ENCODE data around the gene CMIP.
"Not testable (repeated sequence)": the region's sequence is repeated elsewhere in the genome, so short reads cannot be mapped to it uniquely, and the experiment has no call there.

Gene CMIP

GRCh38 chr16:81734632-81735434, 290.2 kb downstream of the CMIP start:
- no peak for DNase-seq

- peak; percentile 90 for DNase-seq
Observed at GRCh38 chr16:81737885-81738536, 293.4 kb downstream of the CMIP start.

GRCh38 chr16:81738783-81739496, 294.3 kb downstream of the CMIP start:
- no peak for DNase-seq

- DNase-seq, result no peak
Observed at GRCh38 chr16:81739503-81739902, 294.9 kb downstream of the CMIP start.

- DNase-seq, result no peak
Observed at GRCh38 chr16:81740169-81740568, 295.6 kb downstream of the CMIP start.

GRCh38 chr16:81741430-81741770, 296.8 kb downstream of the CMIP start:
- DNase-seq, result not testable (repeated sequence)

- DNase-seq, result no peak
Observed at GRCh38 chr16:81744385-81744784, 299.8 kb downstream of the CMIP start.

- no peak for DNase-seq
Observed at GRCh38 chr16:81744911-81745310, 300.3 kb downstream of the CMIP start.

- DNase-seq, result peak; percentile 88
Observed at GRCh38 chr16:81745704-81746558, 301.3 kb downstream of the CMIP start.

- no peak for DNase-seq
Observed at GRCh38 chr16:81746566-81746965, 302.0 kb downstream of the CMIP start.

- no peak for DNase-seq
Observed at GRCh38 chr16:81748476-81749198, 304.0 kb downstream of the CMIP start.

- DNase-seq, result no peak
Observed at GRCh38 chr16:81752225-81752875, 307.7 kb downstream of the CMIP start.

- DNase-seq, result no peak
Observed at GRCh38 chr16:81752876-81753227, 308.2 kb downstream of the CMIP start.

GRCh38 chr16:81754858-81755257, 310.2 kb downstream of the CMIP start:
- no peak for DNase-seq

GRCh38 chr16:81755915-81756614, 311.5 kb downstream of the CMIP start:
- DNase-seq, result no peak

- DNase-seq, result no peak
Observed at GRCh38 chr16:81756615-81757356, 312.2 kb downstream of the CMIP start.

GRCh38 chr16:81758376-81758775, 313.8 kb downstream of the CMIP start:
- no peak for DNase-seq

Measured in activated CD8-positive, alpha-beta memory T cell treated with anti-CD3 and anti-CD28 coated beads, Interleukin-2, amount 50 U/mL, for 48 hours (primary cell).